NCI-H128 (cell line): ENCODE data around the gene LRRK1.
A peak's percentile ranks its signal among the peaks of the same experiment; 100 is the strongest.

Experiments
- DNase-seq: peaks from one replicate; lab custom pipeline; 2025; ENCODE audit not compliant: unreplicated experiment; lab: John Stamatoyannopoulos, UW

Gene LRRK1

DNA sequence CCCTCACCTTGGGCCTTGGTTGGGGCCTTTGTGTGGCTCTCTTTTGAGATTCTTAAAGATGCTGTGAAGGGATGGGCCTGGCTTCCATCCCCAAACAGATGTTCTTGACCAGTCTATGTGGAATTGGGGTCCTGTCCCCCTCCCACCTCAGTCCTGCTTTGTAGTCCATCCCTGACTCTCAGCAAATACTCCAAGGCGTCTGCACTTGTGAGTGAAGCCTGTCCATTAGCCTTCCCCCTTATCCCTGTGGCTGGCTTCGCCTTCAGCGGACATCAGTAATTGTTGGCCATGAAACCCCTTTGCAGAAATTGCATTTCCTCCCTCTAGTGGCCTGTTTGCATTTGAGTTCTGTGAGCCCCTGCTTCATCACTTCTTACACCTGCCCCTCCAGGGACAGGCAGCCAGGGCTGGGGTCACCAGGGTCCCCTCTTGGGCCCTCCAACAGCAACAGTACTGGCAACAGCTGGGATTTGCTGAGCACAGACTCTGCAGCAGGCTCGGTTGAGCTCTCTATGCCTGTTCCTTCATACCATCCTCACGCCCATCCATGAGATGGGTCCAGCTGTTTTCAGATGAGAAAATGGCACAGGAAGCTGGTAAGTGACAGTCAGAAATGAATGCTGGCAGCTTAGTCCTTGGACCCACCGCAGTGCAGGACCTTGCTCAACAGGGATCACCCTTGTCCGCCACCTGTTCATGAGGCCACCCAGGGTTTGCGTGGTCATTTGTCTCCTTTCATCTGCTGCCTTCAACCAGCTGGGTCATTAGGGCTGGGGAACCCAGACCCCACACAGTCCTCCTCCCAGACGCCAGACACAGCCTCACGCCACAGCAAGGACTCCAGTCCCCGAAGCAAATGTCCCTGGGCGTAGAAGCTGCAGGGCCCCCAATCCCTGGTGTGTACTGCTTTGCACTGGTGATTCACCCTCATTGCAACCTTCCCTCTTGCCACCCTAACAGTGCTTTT, 8.9 kb upstream of the LRRK1 start:
- no peak for DNase-seq

DNA sequence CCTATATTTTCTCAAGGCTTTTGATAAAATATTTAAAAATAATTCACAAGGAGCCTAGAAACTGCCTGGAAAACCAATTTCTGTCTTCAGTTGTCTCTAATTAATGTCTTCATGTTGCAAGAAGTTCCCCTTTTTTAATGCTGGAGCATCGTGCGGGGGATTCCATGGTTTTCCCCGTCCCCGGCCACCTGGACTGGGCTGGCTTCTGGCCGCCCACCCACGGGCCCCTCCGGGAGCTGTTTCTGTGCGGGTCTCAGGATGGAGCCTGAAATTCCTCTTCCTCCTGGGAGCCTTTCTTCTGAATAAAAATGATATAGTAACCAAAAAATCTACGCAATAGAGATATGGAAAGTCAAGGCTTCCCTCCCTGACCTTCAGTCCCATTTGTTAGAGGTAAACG, 8.1 kb upstream of the LRRK1 start:
- no peak for DNase-seq

DNA sequence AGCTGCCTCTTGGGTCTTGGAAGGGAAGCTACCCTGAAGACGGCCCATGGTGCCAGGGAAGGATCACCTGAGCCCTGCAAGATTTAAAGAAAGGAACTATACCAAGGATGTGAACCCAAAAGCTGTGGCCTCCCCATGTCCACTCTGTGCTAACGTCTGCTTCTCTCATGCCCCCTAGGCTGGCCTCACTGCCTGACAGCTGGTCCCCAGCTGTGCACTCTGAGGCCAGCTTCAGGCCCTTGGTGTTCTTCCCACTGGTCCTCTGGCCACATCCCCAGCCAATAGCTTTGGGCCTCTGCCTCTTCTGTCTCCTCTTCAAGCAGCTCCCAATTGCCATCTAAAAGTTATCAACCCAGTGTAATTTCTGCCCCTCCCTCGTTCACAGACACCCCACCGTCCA, 5.2 kb upstream of the LRRK1 start:
- DNase-seq, result no peak

DNA sequence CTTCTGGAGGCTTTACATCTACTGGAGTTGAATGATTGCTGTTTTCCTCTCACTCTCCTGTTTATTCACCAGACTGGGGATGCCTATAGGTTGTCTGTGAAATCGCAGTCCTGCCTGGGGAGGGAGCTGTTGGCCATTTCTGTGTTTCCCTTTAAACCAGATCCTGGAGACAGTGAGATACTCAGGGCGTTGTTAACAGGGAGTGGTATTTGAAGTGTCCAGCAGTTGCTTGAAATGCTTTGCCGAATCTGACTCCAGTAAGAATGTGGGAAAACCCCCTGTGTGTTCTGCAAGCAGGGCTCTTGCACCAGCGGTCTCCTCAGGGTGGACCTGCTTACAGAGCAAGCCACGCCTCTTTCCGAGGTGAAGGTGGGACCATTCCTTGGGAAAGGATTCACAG, 4.3 kb upstream of the LRRK1 start:
- no peak for DNase-seq

DNA sequence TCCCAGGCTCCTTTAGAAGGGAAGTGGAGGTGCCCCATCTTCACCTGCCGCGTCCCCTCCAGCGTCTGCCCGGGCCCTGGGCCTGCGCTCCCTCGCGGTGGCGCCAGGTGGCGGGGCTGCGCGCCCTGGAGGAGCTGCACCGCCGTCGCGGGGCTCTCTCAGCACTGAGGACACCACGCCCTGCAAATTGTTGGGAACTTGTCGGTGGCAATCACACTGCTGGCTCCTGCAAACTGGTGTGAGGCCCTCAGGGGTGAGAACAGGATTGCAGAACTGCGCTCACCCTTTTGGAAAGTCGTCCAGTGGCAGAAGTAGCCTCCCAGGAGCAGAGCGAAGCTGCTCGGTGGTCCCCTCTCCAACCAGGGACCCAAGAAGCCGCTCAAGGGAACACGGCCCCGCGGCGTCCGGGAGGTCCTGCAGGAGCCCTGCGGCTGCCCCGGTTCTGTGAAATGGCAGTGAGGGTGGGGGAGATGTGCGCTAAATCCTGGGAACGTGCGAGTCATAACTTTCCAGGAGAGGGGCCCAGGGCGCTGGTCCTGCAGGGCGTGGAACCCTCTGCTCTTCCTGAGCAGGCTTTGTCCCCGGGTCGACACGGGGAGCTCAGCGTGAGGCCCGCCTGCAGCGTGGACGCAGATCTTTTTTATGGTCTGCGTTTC, 995 bp upstream of the LRRK1 start:
- peak; percentile 10 for DNase-seq

DNA sequence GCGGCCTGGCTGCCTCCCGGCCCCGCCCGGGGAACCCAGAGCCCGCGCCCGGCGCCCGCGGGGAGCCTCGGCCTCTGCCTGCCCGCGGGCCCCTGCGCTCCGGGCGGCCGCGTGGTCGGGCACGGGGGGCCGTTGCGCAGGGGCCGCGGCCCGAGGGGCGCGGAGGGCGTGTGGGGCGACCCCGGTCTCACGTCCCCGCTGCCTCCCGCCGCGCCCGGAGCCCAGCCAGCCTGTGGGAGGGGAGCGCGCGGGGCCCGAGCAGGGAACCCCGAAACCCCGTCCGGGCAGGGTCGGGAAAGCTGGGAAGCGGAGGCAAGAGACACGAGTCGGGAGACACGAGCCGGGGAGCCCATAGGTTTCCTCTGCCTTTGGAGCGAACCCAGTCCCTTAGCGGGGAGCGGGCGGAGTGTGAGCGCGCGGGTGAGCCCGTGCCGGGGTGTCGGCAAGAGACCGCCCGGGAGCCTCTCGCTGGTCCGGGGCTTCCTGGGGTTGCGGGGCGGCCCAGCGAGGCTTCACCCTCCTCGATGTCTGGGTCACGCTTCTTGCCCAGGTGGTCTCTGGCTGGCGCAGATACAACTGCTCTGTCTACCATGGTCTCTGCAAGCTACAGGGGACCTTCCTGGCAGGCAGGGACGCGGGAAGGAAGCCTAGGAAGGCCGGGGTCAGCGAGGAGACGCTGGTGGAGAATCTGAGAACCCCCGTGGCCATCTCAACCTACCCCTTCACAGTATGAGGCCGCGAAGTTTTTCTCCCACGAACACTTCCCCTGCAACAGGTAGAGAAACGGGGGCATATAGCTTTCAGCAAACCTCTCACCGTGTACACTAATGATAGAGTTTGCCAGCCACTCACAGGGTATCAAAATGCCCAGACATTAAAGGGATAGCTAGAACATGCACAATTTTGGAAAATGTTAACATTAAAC, 586 bp downstream of the LRRK1 start:
- no peak for DNase-seq

DNA sequence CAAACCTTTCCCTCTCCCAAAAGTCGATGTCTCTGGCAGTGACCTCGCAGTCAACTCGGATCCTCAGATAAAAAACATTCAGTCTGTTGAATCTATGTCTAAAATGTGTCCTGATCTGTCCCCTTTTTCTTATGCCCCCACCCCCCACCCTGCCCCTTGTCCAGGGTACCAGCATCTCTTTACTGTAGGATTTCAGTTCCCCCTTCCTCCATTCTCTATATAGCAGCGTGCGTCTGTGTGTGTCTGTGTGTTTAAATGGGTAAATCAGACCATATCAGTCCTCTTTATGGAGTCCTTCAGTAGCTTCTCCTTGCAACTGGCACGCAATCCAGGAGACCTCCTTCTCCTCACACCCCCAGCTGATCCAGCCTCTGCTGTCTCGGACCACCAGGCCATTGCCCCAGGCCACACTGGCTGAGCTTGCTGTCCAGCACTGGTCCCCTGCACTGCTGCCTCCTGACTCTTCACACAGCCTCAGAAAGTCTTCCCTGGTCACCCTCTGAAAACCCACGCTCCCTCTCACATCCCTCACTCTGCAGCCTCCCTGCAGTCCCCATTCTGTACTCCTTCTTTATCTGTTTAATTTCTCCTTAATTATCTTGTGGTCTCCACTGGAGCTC, 1.5 kb downstream of the LRRK1 start:
- no peak for DNase-seq

DNA sequence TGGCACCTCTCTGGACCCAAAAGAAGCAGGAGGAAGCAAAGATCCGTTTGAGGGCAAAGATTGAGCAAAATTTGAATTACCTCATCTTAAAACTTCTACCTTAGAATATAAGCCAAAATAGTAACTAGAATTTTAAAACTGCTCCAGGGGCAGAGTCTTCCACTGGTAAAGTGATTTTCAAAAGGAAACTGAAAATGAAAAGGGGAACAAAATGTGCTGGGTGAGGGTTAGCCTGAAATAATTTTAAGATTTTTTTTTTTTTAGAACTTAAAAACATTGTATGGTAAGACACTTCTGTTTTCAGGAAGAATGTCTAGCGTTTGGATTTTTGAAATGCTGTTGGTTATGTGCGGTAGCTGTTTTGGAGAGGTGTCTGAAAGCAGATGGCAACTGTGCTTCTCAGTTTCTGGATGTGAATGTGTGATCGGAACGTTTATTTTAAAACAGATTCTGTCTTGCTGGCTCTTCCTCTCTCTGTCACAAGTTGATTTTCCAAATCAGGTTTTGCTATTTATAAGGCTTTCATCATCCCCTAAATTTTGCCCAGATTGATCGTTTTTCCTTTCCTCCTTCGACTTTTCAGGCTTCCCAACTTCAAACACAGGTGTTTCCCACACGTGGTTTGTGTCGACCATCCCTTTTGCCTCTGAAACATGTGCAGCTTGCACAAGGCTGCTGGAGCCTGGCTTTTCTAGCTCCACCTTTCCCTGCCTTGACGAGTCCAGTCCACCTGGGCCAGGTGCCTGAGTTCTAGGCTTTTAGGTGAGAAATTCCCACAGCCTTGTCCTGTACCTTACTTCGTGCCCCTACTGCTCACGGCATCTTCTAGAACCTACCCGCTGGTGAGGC, 3.3 kb downstream of the LRRK1 start:
- no peak for DNase-seq

DNA sequence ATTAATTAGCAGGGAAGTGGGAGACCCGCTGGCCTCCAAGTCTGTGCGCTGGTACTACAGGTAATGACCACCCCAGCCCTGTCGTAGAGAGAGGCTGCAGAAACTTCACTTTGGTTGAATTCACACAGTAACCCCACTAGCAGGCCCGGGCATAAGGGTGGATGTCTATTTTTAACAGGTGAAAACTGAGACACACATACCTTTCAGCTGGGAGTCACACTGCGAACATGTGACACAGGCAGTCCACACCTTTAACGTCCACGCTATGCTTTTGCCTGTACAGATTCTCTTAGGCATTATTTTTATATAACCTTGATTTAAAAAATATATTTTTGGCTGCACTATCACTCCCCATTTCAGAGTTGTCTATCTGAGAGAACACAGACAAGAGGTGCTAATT, 3.9 kb downstream of the LRRK1 start:
- no peak for DNase-seq

DNA sequence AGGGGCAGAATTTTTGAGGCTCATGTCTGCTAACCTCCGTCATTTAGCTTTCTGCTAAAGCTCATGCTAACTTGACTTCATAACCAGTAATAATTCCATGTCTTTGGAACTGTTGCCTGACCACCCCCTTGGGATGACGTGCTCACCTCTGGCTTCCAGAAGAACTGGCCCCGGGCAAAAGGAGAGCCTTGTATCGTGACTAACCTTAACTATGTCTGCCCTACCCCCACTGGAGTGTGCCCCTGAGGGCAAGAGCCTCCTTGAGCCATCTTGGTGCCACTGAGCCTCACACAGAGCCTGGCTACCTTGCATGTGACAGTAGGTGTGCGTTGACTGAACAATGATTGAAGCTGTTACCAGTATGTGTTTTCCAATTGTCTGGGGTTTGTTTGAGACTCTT, 4.7 kb downstream of the LRRK1 start:
- DNase-seq, result no peak

DNA sequence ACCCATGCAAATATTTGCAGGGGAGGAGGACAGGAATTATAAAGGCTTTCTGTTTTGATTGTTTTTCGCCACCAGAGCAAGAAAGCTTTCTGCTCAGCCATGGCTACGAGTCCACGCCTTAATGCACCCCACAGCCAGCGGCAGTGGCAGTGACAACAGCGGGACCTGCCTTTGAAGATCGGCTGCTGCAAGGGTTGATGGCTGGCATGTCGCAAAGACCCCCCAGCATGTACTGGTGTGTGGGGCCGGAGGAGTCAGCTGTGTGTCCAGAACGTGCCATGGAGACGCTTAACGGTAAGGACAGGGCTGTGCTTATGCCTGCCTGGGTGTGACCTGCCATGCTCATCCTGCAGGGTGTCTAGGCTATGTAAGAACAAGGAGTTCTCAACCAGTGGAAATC, 5.3 kb downstream of the LRRK1 start:
- no peak for DNase-seq

DNA sequence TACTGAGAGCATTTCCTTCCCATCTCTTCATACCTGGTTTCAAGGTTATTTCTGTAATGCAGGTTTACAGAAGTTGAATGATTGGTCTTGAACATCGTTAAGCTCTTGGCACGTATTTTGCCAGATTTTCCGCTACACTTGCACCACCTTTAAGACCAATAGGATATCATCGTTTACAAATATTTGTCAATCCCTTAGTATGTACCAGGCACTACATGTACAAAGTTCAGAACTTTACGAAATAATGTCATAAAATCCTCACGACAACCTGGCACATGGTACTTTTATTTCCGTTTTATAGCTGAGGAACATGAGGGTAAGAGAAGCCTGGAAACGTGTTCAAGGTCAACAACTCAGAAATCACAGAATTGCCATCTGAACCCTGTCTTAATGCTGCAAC, 6.3 kb downstream of the LRRK1 start:
- no peak for DNase-seq

DNA sequence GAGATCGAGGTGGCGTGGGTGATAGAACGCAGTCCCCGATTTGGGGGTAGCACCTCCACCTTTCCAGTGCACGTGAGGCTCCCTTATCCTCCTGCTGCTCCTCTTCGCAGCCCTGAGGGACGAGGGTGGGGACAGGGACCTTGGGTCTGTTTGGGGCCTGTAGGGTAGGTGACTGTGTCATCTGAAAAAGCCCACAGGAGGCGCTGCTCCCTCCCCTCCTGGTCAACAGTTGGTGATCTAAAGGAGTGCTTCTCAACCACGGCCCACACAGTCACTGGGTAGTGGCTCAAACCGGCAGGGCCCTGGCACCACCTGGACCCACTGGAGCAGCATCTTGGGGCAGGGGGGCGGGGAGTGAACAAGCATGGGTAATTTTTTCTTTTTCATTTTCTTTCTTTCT, 7.1 kb downstream of the LRRK1 start:
- no peak for DNase-seq

DNA sequence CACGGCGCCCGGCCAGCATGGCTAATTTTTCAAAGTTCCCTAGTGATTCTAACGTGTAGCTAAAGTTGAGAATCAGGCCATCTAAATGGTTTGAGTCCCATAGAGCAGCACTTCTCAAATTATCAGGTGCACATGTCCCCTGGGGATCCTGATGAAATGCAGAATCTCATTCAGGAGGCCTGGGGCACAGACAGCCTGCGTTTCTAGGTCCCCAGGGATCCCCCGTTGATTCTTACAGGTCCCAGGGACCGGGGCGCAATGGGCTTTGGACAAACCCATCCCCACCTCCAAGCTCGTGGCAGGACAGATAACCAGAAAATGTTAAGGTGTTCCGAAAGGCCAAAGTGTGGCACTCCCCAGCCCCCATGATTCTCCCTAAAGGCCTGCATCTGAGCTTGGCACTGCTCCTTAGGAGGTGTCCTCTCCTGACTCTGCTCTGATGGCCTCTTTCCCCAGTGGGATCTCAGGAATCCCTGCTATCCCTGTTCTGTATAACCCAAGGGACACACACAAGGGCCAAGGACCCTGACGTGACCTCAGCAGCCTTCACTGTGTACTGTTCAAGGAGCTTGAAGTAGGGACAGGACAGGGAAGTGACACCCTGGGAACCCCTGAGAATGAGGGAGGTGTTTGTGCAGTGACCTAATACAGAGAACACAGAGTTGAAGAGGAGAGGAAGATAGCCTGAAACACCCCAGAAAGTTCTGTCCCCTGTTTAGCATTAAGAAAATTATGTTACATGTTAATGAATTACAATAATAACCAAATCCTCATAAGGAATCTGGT, 8.0 kb downstream of the LRRK1 start:
- no peak for DNase-seq

DNA sequence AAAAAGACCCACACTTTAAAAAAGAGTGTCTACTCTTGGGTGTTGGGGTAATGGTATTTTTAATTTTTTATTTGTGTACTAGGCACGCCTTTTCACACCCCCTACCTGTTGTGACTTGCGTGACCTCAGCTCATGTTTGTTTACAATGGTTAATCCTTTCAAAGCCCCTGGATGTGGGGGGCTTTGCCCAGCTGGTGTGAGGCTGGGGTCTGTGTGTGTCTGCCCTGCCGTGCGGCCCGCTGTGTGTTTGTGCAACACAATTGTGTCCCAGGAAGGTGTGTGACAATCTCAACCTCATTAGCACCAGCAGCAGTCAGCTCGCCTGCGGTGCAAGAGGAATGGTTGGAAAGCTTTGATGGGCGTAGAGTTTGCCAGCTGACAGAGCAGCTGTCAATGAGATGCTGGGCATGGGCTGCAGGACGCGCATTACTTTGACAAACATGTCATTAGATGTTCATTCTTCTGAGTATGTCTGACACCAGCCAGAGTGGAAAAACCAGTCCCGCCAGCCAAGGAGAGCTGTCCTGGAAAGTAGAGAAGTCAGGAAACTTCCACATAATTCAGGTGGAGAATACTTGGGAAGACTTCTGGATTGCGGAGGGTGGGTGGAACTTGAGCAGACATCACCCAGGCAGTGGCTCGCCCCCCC, 9.6 kb downstream of the LRRK1 start:
- peak; percentile 0 for DNase-seq

DNA sequence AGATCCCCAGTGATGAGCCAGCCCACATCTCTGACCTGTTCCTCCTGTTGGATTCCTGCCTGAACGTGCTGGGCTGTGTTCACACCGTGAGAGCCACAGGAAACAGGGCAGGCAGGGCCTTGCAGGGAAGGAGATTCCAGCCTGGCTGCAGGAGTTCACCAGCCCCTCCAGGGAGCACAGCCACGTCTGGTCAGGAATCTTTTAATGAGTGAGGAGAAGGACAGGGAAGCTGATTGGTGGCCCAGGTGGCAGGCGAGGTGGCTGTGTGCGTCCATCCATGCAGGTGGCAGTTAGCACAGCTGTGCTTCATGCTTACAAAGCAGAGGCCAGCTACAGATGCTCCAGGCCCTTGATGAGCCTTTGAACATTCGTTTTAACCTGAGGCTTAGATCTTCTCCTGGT, 10.5 kb downstream of the LRRK1 start:
- no peak for DNase-seq

DNA sequence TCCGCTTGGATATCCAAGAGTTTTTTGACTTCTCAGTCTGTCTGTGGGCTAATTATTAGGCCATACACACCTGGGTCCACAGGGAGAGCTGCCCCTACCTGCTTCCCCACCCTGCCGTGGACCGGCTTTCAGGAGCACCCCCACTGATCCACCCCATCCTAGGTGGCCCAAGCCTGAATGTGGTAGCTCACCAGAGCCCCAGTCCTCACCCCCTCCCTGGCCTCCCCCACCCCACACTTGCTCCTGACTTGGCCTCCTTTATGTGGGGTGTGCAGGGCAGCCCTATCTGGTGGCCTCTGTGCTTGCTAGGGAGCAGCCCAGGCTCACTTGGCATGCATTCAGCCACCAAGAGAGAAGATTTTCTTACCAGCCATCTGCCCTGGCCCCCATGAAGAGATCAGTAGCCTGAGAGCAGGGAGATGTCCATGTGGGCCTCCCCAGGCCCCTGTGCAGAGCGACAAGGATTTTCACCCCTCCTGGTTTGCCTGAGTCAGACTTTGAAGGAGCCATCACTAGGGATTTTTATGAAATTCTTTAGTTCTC, 11.2 kb downstream of the LRRK1 start:
- DNase-seq, result no peak

DNA sequence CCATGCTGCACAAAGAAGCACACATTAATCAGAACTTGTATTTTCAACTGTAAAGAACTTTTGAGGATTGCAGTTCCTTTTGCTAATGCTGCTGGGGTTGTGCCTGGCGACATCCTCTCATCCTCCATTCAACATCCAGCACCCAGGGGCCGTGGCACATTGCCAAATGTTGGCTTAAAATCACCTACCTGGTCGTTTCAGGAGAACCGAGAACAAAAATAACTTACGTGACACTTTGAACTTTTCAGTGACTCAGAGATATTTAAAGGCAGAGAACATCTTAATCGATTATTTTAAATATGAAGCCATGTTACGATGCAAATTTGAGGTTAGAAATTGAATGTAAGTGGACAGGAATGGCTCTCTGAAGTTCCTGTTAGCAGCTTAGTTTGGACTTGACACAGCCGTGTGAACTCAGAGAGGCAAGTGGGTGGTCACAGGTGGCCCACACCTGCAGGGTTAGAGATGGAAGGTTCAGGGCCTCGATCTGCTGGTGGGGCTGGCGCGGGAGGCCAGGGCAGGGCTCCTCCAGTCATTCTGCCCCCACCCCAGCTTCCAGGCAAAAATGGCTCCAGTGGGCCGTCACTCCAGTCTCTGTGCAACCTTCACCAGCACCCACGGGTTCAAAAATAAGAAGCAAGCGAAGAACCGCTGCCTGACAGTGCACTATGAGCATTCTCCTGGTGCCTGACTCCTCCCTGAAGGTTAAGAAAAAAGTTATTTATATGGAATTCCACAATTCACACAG, 12.2 kb downstream of the LRRK1 start:
- DNase-seq, result no peak
